D721Med (cell line): Measurements from ENCODE around the gene SYTL1.

Experiments
- DNase-seq: peaks from one replicate; pipeline ENCODE4 v3.0.0; 2011; ENCODE audit warnings: low spot score; ENCODE audit not compliant: insufficient read length
- FAIRE-seq: peaks from 2 replicates; lab custom pipeline; 2011; peaks lifted over from hg19 to GRCh38; lab: Jason Lieb, UNC
- TF ChIP-seq, protein P1 (sequence below): IDR thresholded peaks from 2 replicates; pipeline ENCODE4 v1.5.1; 2012; ENCODE audit warnings: mild to moderate bottlenecking, control low read depth; ENCODE audit not compliant: insufficient read depth; ENCODE audit errors: missing control alignments

SYTL1 gene

DNA sequence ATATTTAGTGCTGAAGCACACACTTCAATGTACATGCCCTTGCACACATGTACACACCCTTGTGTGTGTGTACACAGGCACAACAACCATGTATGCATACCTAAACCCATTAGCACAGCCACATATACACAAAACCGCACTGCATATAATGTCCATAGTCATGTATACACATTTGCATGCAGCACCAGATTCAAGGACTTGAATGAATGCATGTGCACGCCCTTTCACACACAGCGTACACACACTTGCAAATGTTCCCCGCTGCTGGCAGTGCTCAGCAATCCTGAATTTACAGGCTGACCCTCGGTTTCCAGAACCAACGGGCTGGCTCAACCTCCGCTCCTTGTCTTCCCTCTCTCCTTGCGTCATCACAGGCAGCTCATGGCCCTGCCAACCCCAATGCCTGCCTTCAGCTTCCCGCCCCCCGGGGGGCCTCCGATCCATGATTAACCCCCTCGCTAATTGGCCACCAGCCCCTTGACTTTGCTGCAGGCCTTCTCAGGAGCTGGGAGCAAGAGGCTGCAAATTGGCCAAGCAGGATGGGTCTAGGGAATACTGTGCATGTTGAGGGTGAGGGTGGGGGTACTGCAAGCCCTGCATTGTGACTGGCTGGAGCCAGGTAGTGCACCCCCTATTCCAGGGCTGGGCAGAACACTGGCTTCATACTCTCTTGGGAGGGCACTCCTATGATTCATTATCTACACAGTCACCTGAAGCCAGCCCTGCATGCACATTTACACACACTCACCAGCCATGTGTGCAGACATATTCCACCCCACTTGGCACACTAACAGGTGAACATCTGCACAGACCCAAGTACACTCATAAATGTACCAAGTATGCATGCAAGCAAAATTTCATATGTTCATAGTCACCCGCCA is 58.5 kb downstream of the SYTL1 start:
- no peak for FAIRE-seq
- DNase-seq = no peak
- TF ChIP-seq, protein P1, sequence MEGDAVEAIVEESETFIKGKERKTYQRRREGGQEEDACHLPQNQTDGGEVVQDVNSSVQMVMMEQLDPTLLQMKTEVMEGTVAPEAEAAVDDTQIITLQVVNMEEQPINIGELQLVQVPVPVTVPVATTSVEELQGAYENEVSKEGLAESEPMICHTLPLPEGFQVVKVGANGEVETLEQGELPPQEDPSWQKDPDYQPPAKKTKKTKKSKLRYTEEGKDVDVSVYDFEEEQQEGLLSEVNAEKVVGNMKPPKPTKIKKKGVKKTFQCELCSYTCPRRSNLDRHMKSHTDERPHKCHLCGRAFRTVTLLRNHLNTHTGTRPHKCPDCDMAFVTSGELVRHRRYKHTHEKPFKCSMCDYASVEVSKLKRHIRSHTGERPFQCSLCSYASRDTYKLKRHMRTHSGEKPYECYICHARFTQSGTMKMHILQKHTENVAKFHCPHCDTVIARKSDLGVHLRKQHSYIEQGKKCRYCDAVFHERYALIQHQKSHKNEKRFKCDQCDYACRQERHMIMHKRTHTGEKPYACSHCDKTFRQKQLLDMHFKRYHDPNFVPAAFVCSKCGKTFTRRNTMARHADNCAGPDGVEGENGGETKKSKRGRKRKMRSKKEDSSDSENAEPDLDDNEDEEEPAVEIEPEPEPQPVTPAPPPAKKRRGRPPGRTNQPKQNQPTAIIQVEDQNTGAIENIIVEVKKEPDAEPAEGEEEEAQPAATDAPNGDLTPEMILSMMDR = no peak

DNA sequence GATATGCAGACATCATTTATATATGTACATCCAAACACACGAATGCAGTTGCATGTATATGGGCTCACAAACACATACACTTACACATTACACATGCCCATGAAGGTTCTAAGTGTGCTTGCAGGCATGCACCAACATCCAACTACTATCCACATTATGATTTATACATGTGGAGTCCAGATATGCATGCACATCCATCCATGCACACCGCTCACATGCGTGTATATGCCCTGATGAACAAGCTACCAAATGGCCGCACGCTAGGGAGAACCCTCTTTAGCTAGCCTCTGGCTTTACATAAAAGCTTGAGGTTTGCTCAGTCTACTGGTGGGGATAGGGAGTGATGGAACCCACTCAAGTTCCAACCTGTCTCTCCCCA is 59.1 kb downstream of the SYTL1 start:
- TF ChIP-seq, protein P1 = no peak
- FAIRE-seq = no peak
- no peak for DNase-seq

DNA sequence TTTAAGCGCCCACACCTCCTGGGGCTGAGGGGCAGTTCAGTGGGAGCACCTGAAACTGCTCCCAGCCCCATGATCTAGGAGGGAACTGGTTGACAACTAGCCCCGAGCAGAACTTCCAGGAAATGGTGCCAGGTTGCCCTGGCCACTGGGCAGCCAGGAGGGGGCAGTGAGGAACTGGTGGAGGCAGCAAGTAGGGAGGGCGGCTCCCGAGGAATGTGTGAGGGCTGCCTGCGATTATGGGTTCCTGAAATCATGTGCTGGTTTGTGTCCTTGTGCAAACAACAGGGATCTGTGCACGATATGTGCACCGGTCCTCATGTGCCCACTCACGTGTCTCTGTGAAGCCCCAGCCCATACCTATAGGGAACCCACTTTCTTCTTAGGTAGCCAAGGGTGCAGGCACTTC is 60.5 kb downstream of the SYTL1 start:
- FAIRE-seq (no peak), DNase-seq (no peak)
- TF ChIP-seq, protein P1 = peak; percentile 39

DNA sequence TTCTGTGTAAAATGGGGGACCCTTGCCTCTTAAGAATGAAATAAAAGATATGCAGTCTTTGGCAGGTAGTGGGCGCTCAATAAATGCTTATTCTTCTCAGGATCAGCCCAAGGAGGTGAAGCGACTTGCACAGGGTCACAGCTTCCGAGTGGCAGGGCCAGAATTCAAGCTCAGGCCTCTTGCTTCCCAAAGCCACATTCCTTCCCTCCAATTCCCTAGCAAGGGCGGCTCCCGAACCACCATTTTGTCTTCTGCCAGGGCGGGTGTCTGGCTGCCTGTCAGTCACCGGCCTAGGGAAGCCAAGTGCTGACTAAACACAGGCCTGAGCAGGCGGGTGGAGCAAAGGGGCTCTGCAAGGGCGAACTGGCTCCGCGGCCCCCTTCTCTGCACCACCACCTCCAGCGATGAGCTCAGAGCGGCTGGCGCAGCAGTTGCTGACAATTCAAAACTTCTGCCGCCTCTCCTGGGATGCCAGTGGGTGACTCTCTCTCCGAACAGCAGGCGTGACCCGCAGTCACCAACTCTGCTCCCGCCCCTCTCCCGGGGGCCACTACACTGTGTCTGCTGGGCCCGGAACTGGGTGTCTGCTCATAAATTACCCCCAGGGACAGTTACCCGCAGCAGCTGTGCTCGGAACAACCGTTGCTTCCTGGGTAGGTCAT is 61.4 kb downstream of the SYTL1 start:
- DNase-seq = no peak
- TF ChIP-seq, protein P1 = peak; percentile 11
- no peak for FAIRE-seq
